H9 (cell line): ENCODE data around the gene IFNA2. TPM values are rescaled to one million over a fixed set of nuclear protein-coding genes. Genes with fewer than 3 reads are reported as not detected.

Experiments used
- DNase-seq: peaks from one replicate; pipeline ENCODE4 v3.0.0-alpha.2; 2017
- H2AFZ ChIP-seq: one replicate; pipeline ENCODE4 v1.6.1; 2013; ENCODE audit warnings: mild to moderate bottlenecking, low read length, control low read depth, moderate library complexity
- H2AK5ac ChIP-seq: 2 replicates; pipeline ENCODE4 v1.6.1; 2013; ENCODE audit warnings: low read length, control low read depth, mixed read lengths; ENCODE audit not compliant: insufficient read length
- H2BK120ac ChIP-seq: one replicate; pipeline ENCODE4 v1.6.1; 2013; ENCODE audit warnings: low read depth, mild to moderate bottlenecking, low read length, control low read depth, inconsistent platforms; ENCODE audit not compliant: poor library complexity, severe bottlenecking
- H2BK12ac ChIP-seq: 2 replicates; pipeline ENCODE4 v1.6.1; 2013; ENCODE audit warnings: low read length, control low read depth, mixed read lengths, low read depth; ENCODE audit not compliant: insufficient read length
- H2BK15ac ChIP-seq: 2 replicates; pipeline ENCODE4 v1.6.1; 2013; ENCODE audit warnings: low read depth, low read length, control low read depth
- H2BK20ac ChIP-seq: one replicate; pipeline ENCODE4 v1.6.1; 2013; ENCODE audit warnings: low read depth, mild to moderate bottlenecking, low read length, control low read depth, inconsistent platforms; ENCODE audit not compliant: poor library complexity, severe bottlenecking
- H2BK5ac ChIP-seq: 2 replicates; pipeline ENCODE4 v1.6.1; 2013; ENCODE audit warnings: low read length, control low read depth, mixed read lengths; ENCODE audit not compliant: insufficient read length
- H3K14ac ChIP-seq: 2 replicates; pipeline ENCODE4 v1.6.1; 2013; ENCODE audit warnings: low read length, control low read depth; ENCODE audit not compliant: insufficient read depth
- H3K18ac ChIP-seq: 2 replicates; pipeline ENCODE4 v1.6.1; 2013; ENCODE audit warnings: low read depth, mild to moderate bottlenecking, mixed read lengths, low read length, control low read depth; ENCODE audit not compliant: insufficient read length
- H3K23ac ChIP-seq: 2 replicates; pipeline ENCODE4 v1.6.1; 2013; ENCODE audit warnings: low read length, control low read depth, mixed read lengths, low read depth; ENCODE audit not compliant: insufficient read length
- H3K23me2 ChIP-seq: 2 replicates; pipeline ENCODE4 v1.6.1; 2013; ENCODE audit warnings: low read depth, mild to moderate bottlenecking, mixed read lengths, low read length, control low read depth; ENCODE audit not compliant: insufficient read length, poor library complexity, severe bottlenecking
- H3K27ac ChIP-seq: 2 replicates; pipeline ENCODE4 v1.5.1; 2013; ENCODE audit warnings: low read length, control low read depth, mixed read lengths, low read depth; ENCODE audit not compliant: insufficient read length
- H3K27me3 ChIP-seq: 2 replicates; pipeline ENCODE4 v1.6.1; 2013; ENCODE audit warnings: low read length, control low read depth, inconsistent platforms; ENCODE audit not compliant: insufficient read depth
- H3K4ac ChIP-seq: 2 replicates; pipeline ENCODE4 v1.6.1; 2013; ENCODE audit warnings: low read depth, mild to moderate bottlenecking, control low read depth, inconsistent platforms, low read length, moderate library complexity
- H3K4me1 ChIP-seq: 2 replicates; pipeline ENCODE4 v1.6.1; 2013; ENCODE audit warnings: low read length, control low read depth, inconsistent platforms; ENCODE audit not compliant: insufficient read depth
- H3K4me2 ChIP-seq: 2 replicates; pipeline ENCODE4 v1.6.1; 2013; ENCODE audit warnings: low read length, control low read depth, mixed read lengths; ENCODE audit not compliant: insufficient read length, insufficient read depth
- H3K56ac ChIP-seq: 2 replicates; pipeline ENCODE4 v1.6.1; 2013; ENCODE audit warnings: low read depth, mild to moderate bottlenecking, mixed read lengths, low read length, control low read depth; ENCODE audit not compliant: insufficient read length
- H3K79me1 ChIP-seq: 2 replicates; pipeline ENCODE4 v1.6.1; 2013; ENCODE audit warnings: low read depth, mild to moderate bottlenecking, moderate library complexity, low read length, control low read depth, inconsistent platforms; ENCODE audit not compliant: insufficient read depth, poor library complexity, severe bottlenecking
- H3K79me2 ChIP-seq: 2 replicates; pipeline ENCODE4 v1.6.1; 2013; ENCODE audit warnings: low read length, control low read depth, inconsistent platforms; ENCODE audit not compliant: insufficient read depth
- H3K9ac ChIP-seq: 2 replicates; pipeline ENCODE4 v1.6.1; 2013; ENCODE audit warnings: low read length, control low read depth, mixed read lengths; ENCODE audit not compliant: insufficient read length; ENCODE audit errors: extremely low read depth
- H3K9me3 ChIP-seq: one replicate; pipeline ENCODE4 v1.6.1; 2013; ENCODE audit warnings: low read depth, low read length, inconsistent platforms; ENCODE audit not compliant: control insufficient read depth
- H3T11ph ChIP-seq: one replicate; pipeline ENCODE4 v1.6.1; 2013; ENCODE audit warnings: mild to moderate bottlenecking, low read length, control low read depth, inconsistent platforms
- H4K20me1 ChIP-seq: one replicate; pipeline ENCODE4 v1.6.1; 2013; ENCODE audit not compliant: control insufficient read depth, insufficient read length, insufficient read depth
- H4K5ac ChIP-seq: 2 replicates; pipeline ENCODE4 v1.6.1; 2013; ENCODE audit warnings: low read depth, mild to moderate bottlenecking, mixed read lengths, low read length, control low read depth; ENCODE audit not compliant: insufficient read length
- H4K8ac ChIP-seq: replicated peaks from 2 replicates; pipeline ENCODE4 v1.6.1; 2013; ENCODE audit warnings: low read length, control low read depth, mixed read lengths, low read depth; ENCODE audit not compliant: insufficient read length
- H4K91ac ChIP-seq: 2 replicates; pipeline ENCODE4 v1.6.1; 2013; ENCODE audit warnings: low read depth, mild to moderate bottlenecking, moderate library complexity, mixed read lengths, low read length, control low read depth; ENCODE audit not compliant: insufficient read length
- H3K27ac Mint-ChIP-seq, 3 experiments: 2 replicates in 2 of 3; 3 replicates in 1 of 3; pipeline ENCODE4 v1.8.0; 2020 to 2021; ENCODE audit warnings: mixed read lengths in 3 of 3, mild to moderate bottlenecking in 1 of 3, moderate library complexity in 1 of 3
- H3K27me3 Mint-ChIP-seq: 2 replicates; pipeline ENCODE4 v1.8.0; 2021; ENCODE audit warnings: low read depth, mild to moderate bottlenecking, moderate library complexity, mixed read lengths
- H3K36me3 Mint-ChIP-seq, 3 experiments: 2 replicates in 2 of 3; 3 replicates in 1 of 3; pipeline ENCODE4 v1.8.0; 2020 to 2021; ENCODE audit warnings: low read depth in 3 of 3, mixed read lengths in 3 of 3; ENCODE audit not compliant: insufficient read depth in 1 of 3
- H3K4me1 Mint-ChIP-seq, 2 experiments: 2 replicates each; pipeline ENCODE4 v1.8.0; 2020; ENCODE audit warnings: mixed read lengths in 2 of 2
- H3K4me3 Mint-ChIP-seq, 2 experiments: 2 replicates in 1 of 2; 3 replicates in 1 of 2; pipeline ENCODE4 v1.8.0; 2020 to 2021; ENCODE audit warnings: mild to moderate bottlenecking in 2 of 2, mixed read lengths in 2 of 2, moderate library complexity in 1 of 2
- H3K9me3 Mint-ChIP-seq, 2 experiments: 2 replicates in 1 of 2; 3 replicates in 1 of 2; pipeline ENCODE4 v1.8.0; 2020; ENCODE audit warnings: mild to moderate bottlenecking in 2 of 2, mixed read lengths in 2 of 2, moderate library complexity in 1 of 2
- WGBS: extraction: QIAGEN DNeasy Blood & Tissue Kit; methylation state at CpG from one replicate; pipeline ENCODE4 v1.1.7; 2013; ENCODE audit warnings: missing lambda C conversion rate, low lambda C conversion rate, mixed read lengths; ENCODE audit not compliant: insufficient read length; ENCODE audit errors: extremely low coverage; 5-methylcytosine and 5-hydroxymethylcytosine counted together
- total RNA-seq: library from RNA; stranded (reverse); gene quantifications from 2 replicates; pipeline ENCODE4 v1.2.1, GENCODE V29; 2021
- TF ChIP-seq, protein P1 (sequence below): fragments of 200-600 bp; sonication (generic); conservative IDR thresholded peaks from 3 replicates; pipeline ENCODE4 v1.8.0; 2021; ENCODE audit warnings: antibody characterized with exemption, mild to moderate bottlenecking

Gene IFNA2
- total RNA-seq, 1 experiment from 2014 or later, result not detected

DNA sequence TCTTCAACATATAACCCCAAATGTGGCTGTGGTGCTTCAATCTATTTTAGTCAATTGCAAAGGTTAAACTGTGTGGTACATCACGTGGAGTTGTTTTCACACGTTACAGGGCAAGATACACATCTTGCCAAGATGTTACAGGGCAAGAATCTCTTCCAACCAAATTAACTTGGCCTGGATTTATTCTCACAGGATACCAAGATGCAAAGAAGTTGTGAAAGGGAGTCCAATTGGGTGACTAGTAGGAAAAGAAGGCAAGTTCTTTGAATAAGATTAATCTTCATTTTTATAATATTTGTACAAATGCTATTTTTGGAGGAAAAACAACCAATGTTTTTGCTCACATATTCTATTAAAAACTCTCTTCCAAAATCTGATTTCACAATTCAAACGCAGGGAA, 18.9 kb upstream of the IFNA2 start:
- H3K4me3 Mint-ChIP-seq, result no peak overlapping the region
- Histone ChIP-seq H4K5ac (no peak overlapping the region), H4K91ac (no peak overlapping the region), H2AFZ (no peak overlapping the region), H3T11ph (no peak overlapping the region), H4K8ac (no peak overlapping the region), H3K4me1 (no peaks in the 10 kb centered on the region), H3K18ac (no peak overlapping the region), H3K23ac (no peak overlapping the region), H3K27me3 (peaks cover 6% of the 10 kb centered on the region; the same call in 1 of the 2 replicates), H3K79me1 (no peaks in the 10 kb centered on the region), H3K4ac (no peak overlapping the region), H4K20me1 (no peaks in the 10 kb centered on the region), H2BK15ac (no peak overlapping the region), H3K23me2 (no peaks in the 10 kb centered on the region), H3K9ac (no peak overlapping the region), H2BK120ac (no peak overlapping the region), H2BK5ac (no peak overlapping the region), H3K14ac (no peak overlapping the region), H3K4me2 (no peak overlapping the region), H3K9me3 (no peaks in the 10 kb centered on the region), H2BK12ac (no peak overlapping the region), H3K56ac (no peak overlapping the region), H2BK20ac (no peak overlapping the region), H3K27ac (no peak overlapping the region), H2AK5ac (no peak overlapping the region), H3K79me2 (no peaks in the 10 kb centered on the region)
- TF ChIP-seq, protein P1, sequence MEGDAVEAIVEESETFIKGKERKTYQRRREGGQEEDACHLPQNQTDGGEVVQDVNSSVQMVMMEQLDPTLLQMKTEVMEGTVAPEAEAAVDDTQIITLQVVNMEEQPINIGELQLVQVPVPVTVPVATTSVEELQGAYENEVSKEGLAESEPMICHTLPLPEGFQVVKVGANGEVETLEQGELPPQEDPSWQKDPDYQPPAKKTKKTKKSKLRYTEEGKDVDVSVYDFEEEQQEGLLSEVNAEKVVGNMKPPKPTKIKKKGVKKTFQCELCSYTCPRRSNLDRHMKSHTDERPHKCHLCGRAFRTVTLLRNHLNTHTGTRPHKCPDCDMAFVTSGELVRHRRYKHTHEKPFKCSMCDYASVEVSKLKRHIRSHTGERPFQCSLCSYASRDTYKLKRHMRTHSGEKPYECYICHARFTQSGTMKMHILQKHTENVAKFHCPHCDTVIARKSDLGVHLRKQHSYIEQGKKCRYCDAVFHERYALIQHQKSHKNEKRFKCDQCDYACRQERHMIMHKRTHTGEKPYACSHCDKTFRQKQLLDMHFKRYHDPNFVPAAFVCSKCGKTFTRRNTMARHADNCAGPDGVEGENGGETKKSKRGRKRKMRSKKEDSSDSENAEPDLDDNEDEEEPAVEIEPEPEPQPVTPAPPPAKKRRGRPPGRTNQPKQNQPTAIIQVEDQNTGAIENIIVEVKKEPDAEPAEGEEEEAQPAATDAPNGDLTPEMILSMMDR, result no peak
- H3K4me1 Mint-ChIP-seq, result peaks cover 5 to 6% of the 10 kb centered on the region in 2 experiments
- H3K27ac Mint-ChIP-seq, result no peak overlapping the region
- H3K9me3 Mint-ChIP-seq, result no peaks in the 10 kb centered on the region
- no peaks in the 10 kb centered on the region for H3K36me3 Mint-ChIP-seq
- H3K27me3 Mint-ChIP-seq, result peaks cover 59% of the 10 kb centered on the region
- no peak for DNase-seq
- WGBS, result no CpG with 5 or more reads among the region's 3 CpGs
